HepG2 (cell line): Measurements from ENCODE around the gene SEMA4C. TPM values are rescaled to one million over a fixed set of nuclear protein-coding genes. Genes with fewer than 3 reads are reported as not detected.

Experiments
- AGO2 ChIP-seq: fragments of 200-400 bp; formaldehyde crosslinking; optimal IDR thresholded peaks from 2 replicates; pipeline ENCODE3; 2017; ENCODE audit warnings: mild to moderate bottlenecking, low read depth, low read length, moderate library complexity
- EEA1 ChIP-seq: sonication (generic); formaldehyde crosslinking; IDR thresholded peaks from 2 replicates; pipeline ENCODE4 v1.5.1; 2020; ENCODE audit warnings: mild to moderate bottlenecking, missing genetic modification reagents, borderline replicate concordance
- GABPB1 ChIP-seq: IDR thresholded peaks from 2 replicates; pipeline ENCODE4 v1.6.1; 2016; ENCODE audit warnings: mild to moderate bottlenecking, missing genetic modification reagents, moderate library complexity, missing compliant biosample characterization
- IRF2 ChIP-seq: IDR thresholded peaks from 2 replicates; pipeline ENCODE4 v1.6.1; 2018; ENCODE audit warnings: missing genetic modification reagents, missing compliant biosample characterization
- MTF1 ChIP-seq: sonication (generic); formaldehyde crosslinking; IDR thresholded peaks from 2 replicates; pipeline ENCODE4 v1.5.0; 2020; ENCODE audit warnings: missing genetic modification reagents
- NFE2L2 ChIP-seq: fragments of 150-350 bp; IDR thresholded peaks from 2 replicates; pipeline ENCODE4 v1.6.1; 2014; ENCODE audit warnings: low read length
- NR1H2 ChIP-seq: sonication (generic); formaldehyde crosslinking; IDR thresholded peaks from 2 replicates; pipeline ENCODE4 v1.8.1; 2022; ENCODE audit warnings: low read depth, missing genetic modification reagents, borderline replicate concordance
- PHF5A ChIP-seq: IDR thresholded peaks from one replicate; pipeline ENCODE4 v1.6.1; 2018; ENCODE audit warnings: low read depth, missing genetic modification reagents; ENCODE audit not compliant: unreplicated experiment
- SCMH1 ChIP-seq: sonication (generic); formaldehyde crosslinking; IDR thresholded peaks from 2 replicates; pipeline ENCODE4 v1.9.0; 2021; ENCODE audit warnings: missing genetic modification reagents, mild to moderate bottlenecking, borderline replicate concordance
- SNAPC2 ChIP-seq: sonication (generic); formaldehyde crosslinking; IDR thresholded peaks from 2 replicates; pipeline ENCODE4 v1.8.1; 2022; ENCODE audit warnings: mild to moderate bottlenecking, missing genetic modification reagents
- THAP11 ChIP-seq: IDR thresholded peaks from 2 replicates; pipeline ENCODE4 v1.6.1; 2016; ENCODE audit warnings: missing biosample characterization, missing genetic modification reagents
- ZNF564 ChIP-seq: sonication (generic); formaldehyde crosslinking; IDR thresholded peaks from 2 replicates; pipeline ENCODE4 v1.8.1; 2023; ENCODE audit warnings: mild to moderate bottlenecking, missing genetic modification reagents
- ZNF761 ChIP-seq: sonication (generic); formaldehyde crosslinking; conservative IDR thresholded peaks from 2 replicates; pipeline ENCODE4 v1.4.0; 2020; ENCODE audit warnings: mild to moderate bottlenecking, missing genetic modification reagents
- ZNF782 ChIP-seq: sonication (generic); formaldehyde crosslinking; IDR thresholded peaks from 2 replicates; pipeline ENCODE4 v1.4.0; 2020; ENCODE audit warnings: missing genetic modification reagents, mild to moderate bottlenecking, borderline replicate concordance
- ZNF816 ChIP-seq: sonication (generic); formaldehyde crosslinking; IDR thresholded peaks from 2 replicates; pipeline ENCODE4 v1.8.0; 2022; ENCODE audit warnings: missing genetic modification reagents, mild to moderate bottlenecking, borderline replicate concordance
- ZNF841 ChIP-seq: sonication (generic); formaldehyde crosslinking; IDR thresholded peaks from 2 replicates; pipeline ENCODE4 v1.8.1; 2023; ENCODE audit warnings: missing genetic modification reagents, borderline replicate concordance
- polyA plus RNA-seq, 8 experiments: library from polyadenylated mRNA; depleted of rRNA in 3 of 8; stranded (reverse) in 7 of 8; unstranded in 1 of 8; fragments of >200 nt; fragmentation: Illumina TruSeq in 4 of 8; extraction: Trizol in 4 of 8; gene quantifications; 2 replicates each; pipeline versions ENCODE4 v1.2.1 to v1.2.3, GENCODE V29; 2011 to 2016; ENCODE audit warnings: low read depth in 4 of 8, missing spikeins in 1 of 8, mixed read lengths in 1 of 8; ENCODE audit not compliant: insufficient read depth in 1 of 8
- total RNA-seq, 5 experiments: library from RNA; depleted of rRNA; stranded (reverse); fragments of >200 nt; fragmentation: Illumina TruSeq; extraction: Trizol; gene quantifications; 2 replicates each; pipeline ENCODE4 v1.2.3, GENCODE V29; 2016; ENCODE audit warnings: low read depth in 1 of 5
- TF ChIP-seq, protein P1 (sequence below): sonication (generic); formaldehyde crosslinking; IDR thresholded peaks from 2 replicates; pipeline ENCODE4; 2020; ENCODE audit warnings: missing genetic modification reagents, mild to moderate bottlenecking, borderline replicate concordance
- TF ChIP-seq, protein P2 (sequence below): IDR thresholded peaks from 2 replicates; pipeline ENCODE4 v1.6.1; 2016
- TF ChIP-seq, protein P3 (sequence below): sonication (generic); formaldehyde crosslinking; IDR thresholded peaks from 2 replicates; pipeline ENCODE4 v1.4.0; 2020; ENCODE audit warnings: missing genetic modification reagents
- TF ChIP-seq, protein P4 (sequence below): sonication (generic); formaldehyde crosslinking; IDR thresholded peaks from 2 replicates; pipeline ENCODE4 v1.4.0; 2020; ENCODE audit warnings: low read depth, missing genetic modification reagents

The SEMA4C gene
- total and polyA plus RNA-seq, 2 of the 13 experiments (the other 11 are each of a cell fraction or from before 2014, with no cell fraction given) = 25.9 to 46.6 TPM

DNA sequence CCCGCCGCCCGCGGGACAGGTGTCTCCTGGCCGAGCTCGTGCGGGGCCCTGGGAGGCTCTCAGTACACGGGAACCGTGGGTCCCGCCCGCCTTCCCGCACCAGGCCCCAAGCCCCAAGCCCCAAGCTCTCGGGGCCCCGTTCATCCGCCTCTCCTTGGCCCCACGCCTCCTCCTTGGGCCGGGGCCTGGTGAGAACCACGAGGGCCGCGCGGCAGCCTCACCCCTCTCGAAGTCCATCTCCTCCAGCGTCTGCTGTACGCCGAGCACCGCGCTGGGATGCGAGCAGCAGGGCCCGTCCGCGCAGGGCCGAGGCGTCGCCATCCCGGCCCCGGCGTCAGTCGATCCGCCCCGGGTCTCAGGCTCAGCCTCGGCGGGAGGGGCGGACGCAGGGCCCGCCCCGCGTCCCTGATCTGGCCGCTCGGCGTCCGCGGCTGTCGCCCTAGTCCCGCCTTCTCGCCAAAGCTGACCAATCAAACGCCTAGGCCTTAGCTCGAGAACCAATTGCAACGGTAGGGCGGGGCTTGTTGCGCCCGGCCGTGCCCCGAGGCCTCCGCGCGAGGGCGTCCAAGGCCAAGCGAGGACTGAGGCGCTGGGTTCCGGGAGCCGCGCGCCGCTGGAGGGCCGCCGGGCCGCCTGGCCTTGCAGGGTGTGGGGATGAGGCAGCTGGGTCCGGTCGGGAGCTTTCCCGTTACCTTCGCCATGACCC is 12.1 kb downstream of the SEMA4C start, which contains the start of gene ANKRD39 (continued):
- TF ChIP-seq, protein P1, sequence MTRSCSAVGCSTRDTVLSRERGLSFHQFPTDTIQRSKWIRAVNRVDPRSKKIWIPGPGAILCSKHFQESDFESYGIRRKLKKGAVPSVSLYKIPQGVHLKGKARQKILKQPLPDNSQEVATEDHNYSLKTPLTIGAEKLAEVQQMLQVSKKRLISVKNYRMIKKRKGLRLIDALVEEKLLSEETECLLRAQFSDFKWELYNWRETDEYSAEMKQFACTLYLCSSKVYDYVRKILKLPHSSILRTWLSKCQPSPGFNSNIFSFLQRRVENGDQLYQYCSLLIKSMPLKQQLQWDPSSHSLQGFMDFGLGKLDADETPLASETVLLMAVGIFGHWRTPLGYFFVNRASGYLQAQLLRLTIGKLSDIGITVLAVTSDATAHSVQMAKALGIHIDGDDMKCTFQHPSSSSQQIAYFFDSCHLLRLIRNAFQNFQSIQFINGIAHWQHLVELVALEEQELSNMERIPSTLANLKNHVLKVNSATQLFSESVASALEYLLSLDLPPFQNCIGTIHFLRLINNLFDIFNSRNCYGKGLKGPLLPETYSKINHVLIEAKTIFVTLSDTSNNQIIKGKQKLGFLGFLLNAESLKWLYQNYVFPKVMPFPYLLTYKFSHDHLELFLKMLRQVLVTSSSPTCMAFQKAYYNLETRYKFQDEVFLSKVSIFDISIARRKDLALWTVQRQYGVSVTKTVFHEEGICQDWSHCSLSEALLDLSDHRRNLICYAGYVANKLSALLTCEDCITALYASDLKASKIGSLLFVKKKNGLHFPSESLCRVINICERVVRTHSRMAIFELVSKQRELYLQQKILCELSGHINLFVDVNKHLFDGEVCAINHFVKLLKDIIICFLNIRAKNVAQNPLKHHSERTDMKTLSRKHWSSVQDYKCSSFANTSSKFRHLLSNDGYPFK (CRISPR knock-in tag) = no peak
- TF ChIP-seq AGO2 = no peak
- no peak for TF ChIP-seq SCMH1 (CRISPR knock-in tag)
- TF ChIP-seq, protein P2, sequence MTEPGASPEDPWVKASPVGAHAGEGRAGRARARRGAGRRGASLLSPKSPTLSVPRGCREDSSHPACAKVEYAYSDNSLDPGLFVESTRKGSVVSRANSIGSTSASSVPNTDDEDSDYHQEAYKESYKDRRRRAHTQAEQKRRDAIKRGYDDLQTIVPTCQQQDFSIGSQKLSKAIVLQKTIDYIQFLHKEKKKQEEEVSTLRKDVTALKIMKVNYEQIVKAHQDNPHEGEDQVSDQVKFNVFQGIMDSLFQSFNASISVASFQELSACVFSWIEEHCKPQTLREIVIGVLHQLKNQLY = no peak
- TF ChIP-seq, protein P3, sequence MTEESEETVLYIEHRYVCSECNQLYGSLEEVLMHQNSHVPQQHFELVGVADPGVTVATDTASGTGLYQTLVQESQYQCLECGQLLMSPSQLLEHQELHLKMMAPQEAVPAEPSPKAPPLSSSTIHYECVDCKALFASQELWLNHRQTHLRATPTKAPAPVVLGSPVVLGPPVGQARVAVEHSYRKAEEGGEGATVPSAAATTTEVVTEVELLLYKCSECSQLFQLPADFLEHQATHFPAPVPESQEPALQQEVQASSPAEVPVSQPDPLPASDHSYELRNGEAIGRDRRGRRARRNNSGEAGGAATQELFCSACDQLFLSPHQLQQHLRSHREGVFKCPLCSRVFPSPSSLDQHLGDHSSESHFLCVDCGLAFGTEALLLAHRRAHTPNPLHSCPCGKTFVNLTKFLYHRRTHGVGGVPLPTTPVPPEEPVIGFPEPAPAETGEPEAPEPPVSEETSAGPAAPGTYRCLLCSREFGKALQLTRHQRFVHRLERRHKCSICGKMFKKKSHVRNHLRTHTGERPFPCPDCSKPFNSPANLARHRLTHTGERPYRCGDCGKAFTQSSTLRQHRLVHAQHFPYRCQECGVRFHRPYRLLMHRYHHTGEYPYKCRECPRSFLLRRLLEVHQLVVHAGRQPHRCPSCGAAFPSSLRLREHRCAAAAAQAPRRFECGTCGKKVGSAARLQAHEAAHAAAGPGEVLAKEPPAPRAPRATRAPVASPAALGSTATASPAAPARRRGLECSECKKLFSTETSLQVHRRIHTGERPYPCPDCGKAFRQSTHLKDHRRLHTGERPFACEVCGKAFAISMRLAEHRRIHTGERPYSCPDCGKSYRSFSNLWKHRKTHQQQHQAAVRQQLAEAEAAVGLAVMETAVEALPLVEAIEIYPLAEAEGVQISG (CRISPR knock-in tag) = peak; percentile 76
- TF ChIP-seq NFE2L2 = no peak
- TF ChIP-seq SNAPC2 (CRISPR knock-in tag) = peak; percentile 91
- TF ChIP-seq ZNF564 (CRISPR knock-in tag) = peak; percentile 82
- TF ChIP-seq IRF2 (CRISPR knock-in tag) = peak; percentile 79
- no peak for TF ChIP-seq ZNF841 (CRISPR knock-in tag)
- TF ChIP-seq PHF5A (CRISPR knock-in tag) = peak; percentile 85
- TF ChIP-seq ZNF816 (CRISPR knock-in tag) = peak; percentile 86; the same call in 1 of the 2 replicates
- TF ChIP-seq MTF1 = peak; percentile 61; the same call in 1 of the 2 replicates
- TF ChIP-seq NR1H2 (CRISPR knock-in tag) = peak; percentile 84; the same call in 1 of the 2 replicates
- TF ChIP-seq, protein P4, sequence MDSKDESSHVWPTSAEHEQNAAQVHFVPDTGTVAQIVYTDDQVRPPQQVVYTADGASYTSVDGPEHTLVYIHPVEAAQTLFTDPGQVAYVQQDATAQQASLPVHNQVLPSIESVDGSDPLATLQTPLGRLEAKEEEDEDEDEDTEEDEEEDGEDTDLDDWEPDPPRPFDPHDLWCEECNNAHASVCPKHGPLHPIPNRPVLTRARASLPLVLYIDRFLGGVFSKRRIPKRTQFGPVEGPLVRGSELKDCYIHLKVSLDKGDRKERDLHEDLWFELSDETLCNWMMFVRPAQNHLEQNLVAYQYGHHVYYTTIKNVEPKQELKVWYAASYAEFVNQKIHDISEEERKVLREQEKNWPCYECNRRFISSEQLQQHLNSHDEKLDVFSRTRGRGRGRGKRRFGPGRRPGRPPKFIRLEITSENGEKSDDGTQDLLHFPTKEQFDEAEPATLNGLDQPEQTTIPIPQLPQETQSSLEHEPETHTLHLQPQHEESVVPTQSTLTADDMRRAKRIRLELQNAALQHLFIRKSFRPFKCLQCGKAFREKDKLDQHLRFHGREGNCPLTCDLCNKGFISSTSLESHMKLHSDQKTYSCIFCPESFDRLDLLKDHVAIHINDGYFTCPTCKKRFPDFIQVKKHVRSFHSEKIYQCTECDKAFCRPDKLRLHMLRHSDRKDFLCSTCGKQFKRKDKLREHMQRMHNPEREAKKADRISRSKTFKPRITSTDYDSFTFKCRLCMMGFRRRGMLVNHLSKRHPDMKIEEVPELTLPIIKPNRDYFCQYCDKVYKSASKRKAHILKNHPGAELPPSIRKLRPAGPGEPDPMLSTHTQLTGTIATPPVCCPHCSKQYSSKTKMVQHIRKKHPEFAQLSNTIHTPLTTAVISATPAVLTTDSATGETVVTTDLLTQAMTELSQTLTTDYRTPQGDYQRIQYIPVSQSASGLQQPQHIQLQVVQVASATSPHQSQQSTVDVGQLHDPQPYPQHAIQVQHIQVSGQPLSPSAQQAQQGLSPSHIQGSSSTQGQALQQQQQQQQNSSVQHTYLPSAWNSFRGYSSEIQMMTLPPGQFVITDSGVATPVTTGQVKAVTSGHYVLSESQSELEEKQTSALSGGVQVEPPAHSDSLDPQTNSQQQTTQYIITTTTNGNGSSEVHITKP (CRISPR knock-in tag) = no peak
- no peak for TF ChIP-seq ZNF782
- TF ChIP-seq THAP11 (CRISPR knock-in tag) = peak; percentile 80
- TF ChIP-seq ZNF761 (CRISPR knock-in tag) = peak; percentile 89
- TF ChIP-seq EEA1 = peak; percentile 93
- peak; percentile 85; the same call in 1 of the 2 replicates for TF ChIP-seq GABPB1 (CRISPR knock-in tag)
